Erythroblast (primary cell): Measurements from ENCODE around the gene ABCA1.
"Not testable (repeated sequence)": the region's sequence is repeated elsewhere in the genome, so short reads cannot be mapped to it uniquely, and the experiment has no call there.

ENCODE experiments used
- GATA1 ChIP-seq: IDR thresholded peaks from 2 replicates; pipeline ENCODE4 v1.6.1; 2011; ENCODE audit warnings: low read depth, mild to moderate bottlenecking, control low read depth, low read length, moderate library complexity
- POLR2A ChIP-seq: IDR thresholded peaks from 2 replicates; pipeline ENCODE4 v1.6.1; 2011; ENCODE audit warnings: mild to moderate bottlenecking, low read length

DNA sequence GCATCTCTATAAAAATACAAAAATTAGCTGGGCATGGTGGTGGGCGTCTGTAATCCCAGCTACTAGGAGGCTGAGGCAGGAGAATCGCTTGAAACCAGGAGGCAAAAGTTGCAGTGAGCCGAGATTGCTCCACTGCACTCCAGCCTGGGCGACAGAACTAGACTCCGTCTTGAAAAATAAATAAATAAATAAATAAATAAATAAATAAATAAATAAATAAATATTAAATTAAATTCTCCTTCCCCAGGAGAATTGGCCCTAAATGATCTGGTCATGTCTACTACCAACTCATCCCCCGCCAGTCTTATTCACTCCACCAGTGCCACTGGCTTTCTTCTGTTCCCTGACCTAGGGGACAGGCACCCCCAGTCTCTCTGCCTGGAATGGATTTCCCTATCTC, 29.6 kb downstream of the ABCA1 start:
- not testable (repeated sequence) for TF ChIP-seq POLR2A, GATA1
